ENCODE measurements around the gene MARCHF3. TPM values are rescaled to one million over a fixed set of nuclear protein-coding genes. Genes with fewer than 3 reads are reported as not detected.
"Not testable (repeated sequence)": the region's sequence is repeated elsewhere in the genome, so short reads cannot be mapped to it uniquely, and the experiment has no call there.

The MARCHF3 gene
- total RNA-seq, 1 experiment from 2014 or later = 16.1 TPM

GRCh38 chr5:127019928-127020327 lies 10.4 kb downstream of the MARCHF3 start (continued):
- TF ChIP-seq AR (CRISPR knock-in tag; IDR thresholded peaks at IDR 0.05) (no peak), GABPB1 (CRISPR knock-in tag; IDR thresholded peaks at IDR 0.05) (no peak), ZNF263 (CRISPR knock-in tag; IDR thresholded peaks at IDR 0.05; ENCODE audit: low read depth) (no peak), ZNF416 (CRISPR knock-in tag; IDR thresholded peaks at IDR 0.05) (no peak), TEAD1 (CRISPR knock-in tag; IDR thresholded peaks at IDR 0.05) (no peak), NFE2L1 (CRISPR knock-in tag; IDR thresholded peaks at IDR 0.05) (no peak), HMGXB4 (CRISPR knock-in tag; IDR thresholded peaks at IDR 0.05) (no peak), TP53 (CRISPR knock-in tag; IDR thresholded peaks at IDR 0.05) (no peak)

- POLR2A ChIA-PET; ATAC-seq; H3K9me3 Mint-ChIP-seq; DNase-seq (ENCODE audit: low spot score); CTCF ChIA-PET; H3K4me1 Mint-ChIP-seq; H3K4me3 Mint-ChIP-seq; H3K27ac Mint-ChIP-seq; H3K27me3 Mint-ChIP-seq (ENCODE audit: low read depth); H3K36me3 Mint-ChIP-seq: not testable (repeated sequence)
Measured at GRCh38 chr5:127016722-127017121, 13.6 kb downstream of the MARCHF3 start.

GRCh38 chr5:127015716-127016115 lies 14.6 kb downstream of the MARCHF3 start:
- no peak for DNase-seq (ENCODE audit: low spot score)
- H3K27ac Mint-ChIP-seq = no peak overlapping the region
- H3K27me3 Mint-ChIP-seq (ENCODE audit: low read depth) = no peaks in the 10 kb centered on the region
- TF ChIP-seq RELA (CRISPR knock-in tag; IDR thresholded peaks at IDR 0.05; ENCODE audit: borderline replicate concordance) = no peak
- H3K4me1 Mint-ChIP-seq = peaks cover 8% of the 10 kb centered on the region
- no peaks in the 10 kb centered on the region; the same call in 1 of the 2 replicates for H3K9me3 Mint-ChIP-seq
- CTCF ChIA-PET = no interaction called here
- no peaks in the 10 kb centered on the region for H3K36me3 Mint-ChIP-seq
- POLR2A ChIA-PET = no interaction called here
- ATAC-seq = no peak
- H3K4me3 Mint-ChIP-seq = no peak overlapping the region

DNA sequence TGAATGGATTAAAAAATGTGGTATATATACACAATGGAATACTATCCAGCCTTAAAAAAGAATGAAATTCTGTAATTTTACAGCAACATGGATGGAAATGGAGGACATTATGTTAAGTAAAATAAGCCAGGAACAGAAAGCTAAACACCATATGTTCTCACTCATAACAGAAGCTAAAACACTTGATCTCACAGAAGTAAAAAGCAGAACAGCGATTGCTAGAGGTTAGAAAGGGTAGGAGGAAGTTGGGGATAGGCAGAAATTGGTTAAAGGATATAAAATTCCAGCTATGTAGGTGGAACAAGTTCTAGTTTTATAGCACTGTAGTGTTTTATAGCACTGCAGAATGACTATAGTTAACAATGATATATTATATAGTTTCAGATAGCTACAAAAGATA lies 15.8 kb downstream of the MARCHF3 start:
- Mint-ChIP-seq H3K4me1 (peaks cover 12% of the 10 kb centered on the region), H3K4me3 (no peak overlapping the region), H3K36me3 (no peaks in the 10 kb centered on the region), H3K27me3 (ENCODE audit: low read depth) (no peaks in the 10 kb centered on the region), H3K9me3 (no peaks in the 10 kb centered on the region; the same call in 1 of the 2 replicates), H3K27ac (no peak overlapping the region)
- TF ChIP-seq CBFB (CRISPR knock-in tag; IDR thresholded peaks at IDR 0.05; ENCODE audit: low read depth) (no peak), ZNF138 (CRISPR knock-in tag; conservative IDR thresholded peaks at IDR 0.05) (no peak)
- POLR2A ChIA-PET = no interaction called here
- CTCF ChIA-PET = no interaction called here
- DNase-seq (ENCODE audit: low spot score) (no peak), ATAC-seq (no peak)

DNA sequence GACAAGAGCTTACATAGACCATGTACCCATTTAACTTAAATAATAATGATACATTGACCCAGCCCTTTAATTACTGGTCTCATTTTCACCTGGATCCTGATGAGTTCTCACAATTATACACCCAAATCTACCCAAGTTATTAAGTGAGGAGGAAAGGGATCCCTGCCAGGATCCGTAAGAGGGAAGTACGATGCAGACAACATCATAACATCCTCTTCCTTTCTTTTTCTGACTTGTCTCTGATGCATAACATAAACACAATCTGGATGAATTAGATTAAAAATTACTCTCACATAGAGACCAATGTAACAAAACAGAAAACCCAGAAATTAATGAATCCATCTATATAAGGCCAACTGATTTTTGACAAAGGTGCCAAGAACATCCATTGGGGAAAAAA lies 17.0 kb downstream of the MARCHF3 start:
- Mint-ChIP-seq H3K9me3 (no peaks in the 10 kb centered on the region; the same call in 1 of the 2 replicates), H3K36me3 (no peaks in the 10 kb centered on the region), H3K27ac (no peak overlapping the region), H3K4me3 (no peak overlapping the region), H3K4me1 (peaks cover 16% of the 10 kb centered on the region), H3K27me3 (ENCODE audit: low read depth) (no peaks in the 10 kb centered on the region)
- ATAC-seq = no peak
- DNase-seq (ENCODE audit: low spot score) = no peak
- ChIA-PET CTCF (no interaction called here), POLR2A (no interaction called here)
- TF ChIP-seq CREB1 (CRISPR knock-in tag; IDR thresholded peaks at IDR 0.05) = no peak
- TF ChIP-seq ZNF671 (CRISPR knock-in tag; IDR thresholded peaks at IDR 0.05) = no peak
- no peak for TF ChIP-seq PRRX2 (CRISPR knock-in tag; IDR thresholded peaks at IDR 0.05)
- TF ChIP-seq, protein P1, sequence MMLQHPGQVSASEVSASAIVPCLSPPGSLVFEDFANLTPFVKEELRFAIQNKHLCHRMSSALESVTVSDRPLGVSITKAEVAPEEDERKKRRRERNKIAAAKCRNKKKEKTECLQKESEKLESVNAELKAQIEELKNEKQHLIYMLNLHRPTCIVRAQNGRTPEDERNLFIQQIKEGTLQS (CRISPR knock-in tag; conservative IDR thresholded peaks at IDR 0.05) = no peak
- TF ChIP-seq CTCF (IDR thresholded peaks at IDR 0.05) = no peak
- no peak for TF ChIP-seq ETV6 (CRISPR knock-in tag; IDR thresholded peaks at IDR 0.05)
- TF ChIP-seq FOXJ3 (CRISPR knock-in tag; IDR thresholded peaks at IDR 0.05; ENCODE audit: borderline replicate concordance) = no peak
- TF ChIP-seq ZMAT4 (CRISPR knock-in tag; IDR thresholded peaks at IDR 0.05) = no peak
- TF ChIP-seq, protein P2, sequence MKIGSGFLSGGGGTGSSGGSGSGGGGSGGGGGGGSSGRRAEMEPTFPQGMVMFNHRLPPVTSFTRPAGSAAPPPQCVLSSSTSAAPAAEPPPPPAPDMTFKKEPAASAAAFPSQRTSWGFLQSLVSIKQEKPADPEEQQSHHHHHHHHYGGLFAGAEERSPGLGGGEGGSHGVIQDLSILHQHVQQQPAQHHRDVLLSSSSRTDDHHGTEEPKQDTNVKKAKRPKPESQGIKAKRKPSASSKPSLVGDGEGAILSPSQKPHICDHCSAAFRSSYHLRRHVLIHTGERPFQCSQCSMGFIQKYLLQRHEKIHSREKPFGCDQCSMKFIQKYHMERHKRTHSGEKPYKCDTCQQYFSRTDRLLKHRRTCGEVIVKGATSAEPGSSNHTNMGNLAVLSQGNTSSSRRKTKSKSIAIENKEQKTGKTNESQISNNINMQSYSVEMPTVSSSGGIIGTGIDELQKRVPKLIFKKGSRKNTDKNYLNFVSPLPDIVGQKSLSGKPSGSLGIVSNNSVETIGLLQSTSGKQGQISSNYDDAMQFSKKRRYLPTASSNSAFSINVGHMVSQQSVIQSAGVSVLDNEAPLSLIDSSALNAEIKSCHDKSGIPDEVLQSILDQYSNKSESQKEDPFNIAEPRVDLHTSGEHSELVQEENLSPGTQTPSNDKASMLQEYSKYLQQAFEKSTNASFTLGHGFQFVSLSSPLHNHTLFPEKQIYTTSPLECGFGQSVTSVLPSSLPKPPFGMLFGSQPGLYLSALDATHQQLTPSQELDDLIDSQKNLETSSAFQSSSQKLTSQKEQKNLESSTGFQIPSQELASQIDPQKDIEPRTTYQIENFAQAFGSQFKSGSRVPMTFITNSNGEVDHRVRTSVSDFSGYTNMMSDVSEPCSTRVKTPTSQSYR (CRISPR knock-in tag; IDR thresholded peaks at IDR 0.05) = no peak

Data from WTC11 (cell line).